Measurements from ENCODE around the gene DEPDC7. TPM values are rescaled to one million over a fixed set of nuclear protein-coding genes. Genes with fewer than 3 reads are reported as not detected.

Gene DEPDC7
- total RNA-seq, 1 experiment from 2014 or later = 4.4 TPM

- Histone ChIP-seq H3K4me2 (ENCODE audit: insufficient read depth, insufficient read length, low read length) (no peak overlapping the region), H3K18ac (ENCODE audit: insufficient read length, low read depth, low read length) (no peak overlapping the region), H2BK12ac (ENCODE audit: insufficient read length, low read depth, low read length) (no peak overlapping the region), H2AFZ (ENCODE audit: low read length) (no peak overlapping the region), H4K8ac (replicated peaks; ENCODE audit: insufficient read length, low read depth, low read length) (no peak overlapping the region), H3K4me1 (ENCODE audit: insufficient read depth, low read length) (no peaks in the 10 kb centered on the region; the same call in 1 of the 2 replicates), H3K27me3 (ENCODE audit: insufficient read depth, low read length) (no peaks in the 10 kb centered on the region), H3K4ac (ENCODE audit: low read depth, low read length) (no peak overlapping the region), H3K27ac (ENCODE audit: insufficient read length, low read depth, low read length) (no peak overlapping the region), H3K14ac (ENCODE audit: insufficient read depth, low read length) (no peak overlapping the region), H2AK5ac (ENCODE audit: insufficient read length, low read length) (no peak overlapping the region), H3T11ph (ENCODE audit: low read length) (no peak overlapping the region), H3K9me3 (ENCODE audit: control insufficient read depth, low read depth, low read length) (no peaks in the 10 kb centered on the region), H4K5ac (ENCODE audit: insufficient read length, low read depth, low read length) (no peak overlapping the region), H3K79me2 (ENCODE audit: insufficient read depth, low read length) (no peaks in the 10 kb centered on the region), H2BK5ac (ENCODE audit: insufficient read length, low read length) (no peak overlapping the region), H2BK20ac (ENCODE audit: low read depth, low read length, poor library complexity, severe bottlenecking) (no peak overlapping the region), H4K20me1 (ENCODE audit: control insufficient read depth, insufficient read depth, insufficient read length) (no peaks in the 10 kb centered on the region), H4K91ac (ENCODE audit: insufficient read length, low read depth, low read length) (no peak overlapping the region), H3K56ac (ENCODE audit: insufficient read length, low read depth, low read length) (no peak overlapping the region), H3K9ac (ENCODE audit: extremely low read depth, insufficient read length, low read length) (no peak overlapping the region), H3K23me2 (ENCODE audit: insufficient read length, low read depth, low read length, poor library complexity, severe bottlenecking) (peaks cover 5% of the 10 kb centered on the region), H2BK15ac (ENCODE audit: low read depth, low read length) (no peak overlapping the region), H3K23ac (ENCODE audit: insufficient read length, low read depth, low read length) (no peak overlapping the region), H3K79me1 (ENCODE audit: insufficient read depth, low read depth, low read length, poor library complexity, severe bottlenecking) (no peaks in the 10 kb centered on the region), H2BK120ac (ENCODE audit: low read depth, low read length, poor library complexity, severe bottlenecking) (no peak overlapping the region)
- Mint-ChIP-seq H3K27me3 (ENCODE audit: low read depth) (no peaks in the 10 kb centered on the region), H3K4me1 (peaks cover 12% of the 10 kb centered on the region in 2 experiments), H3K27ac (no peak overlapping the region), H3K9me3 (peaks cover 0 to 4% of the 10 kb centered on the region in 2 experiments; a peak in 2 of 5 replicates), H3K36me3 (ENCODE audit: insufficient read depth in 1 of 3, low read depth in 3 of 3) (peaks cover 40 to 47% (median 45%) of the 10 kb centered on the region in 3 experiments), H3K4me3 (no peak overlapping the region)
- DNase-seq = no peak
- no CpG with 5 or more reads among the region's 2 CpGs for WGBS (ENCODE audit: extremely low coverage, insufficient read length, low lambda C conversion rate)
- no peak for TF ChIP-seq CTCF (conservative IDR thresholded peaks at IDR 0.05)
Measured at GRCh38 chr11:33043221-33043830, 27.6 kb downstream of the DEPDC7 start.

Measured in H9 (cell line).